K562 (cell line): ENCODE data around the gene FBN3. TPM values are rescaled to one million over a fixed set of nuclear protein-coding genes. Genes with fewer than 3 reads are reported as not detected.

Experiments
- ATAC-seq: fragments of 200-7000 bp; cut with Tn5 transposase; 3 replicates; pipeline ENCODE4 v1.9.1; 2020; ENCODE audit warnings: moderate library complexity
- BruUV-seq: library from RNA; stranded (reverse); fragments of 400-500 nt; replicated peaks from 2 replicates; lab custom pipeline; 2021; lab: Mats Ljungman, UMichigan
- CTCF ChIA-PET: fragments of 300-600 bp; formaldehyde crosslinking; extraction: SDS; loops from one replicate; lab custom pipeline; 2021; ENCODE audit warnings: low intra/inter-chr PET ratio; lab: Yijun Ruan, JAX
- POLR2A ChIA-PET: fragments of 300-600, 350-650 bp; sonication (Branson Sonifier 250); formaldehyde crosslinking; extraction: SDS; loops from one replicate; lab custom pipeline; 2021; ENCODE audit warnings: antibody characterized with exemption, inconsistent platforms; lab: Yijun Ruan, JAX
- DNase-seq, 4 experiments: peaks; one replicate each; pipeline versions ENCODE4 v3.0.0 to v3.0.0-alpha.2; 2011 to 2018; ENCODE audit warnings: low spot score in 3 of 4, mixed read lengths in 3 of 4; ENCODE audit errors: extremely low read depth in 1 of 4
- FAIRE-seq: peaks from 2 replicates; lab custom pipeline; 2011; peaks lifted over from hg19 to GRCh38; lab: Jason Lieb, UNC
- H2AFZ ChIP-seq: 2 replicates; pipeline ENCODE4 v1.6.0; 2011; ENCODE audit warnings: low read depth, low read length, control low read depth, inconsistent platforms
- H3K27ac ChIP-seq: fragments of 200-600 bp; 3 replicates; pipeline ENCODE4 v1.8.0; 2011; ENCODE audit warnings: low read depth, mild to moderate bottlenecking, control low read depth, inconsistent platforms, low read length, moderate library complexity, mixed read lengths; ENCODE audit errors: extremely low read depth
- H3K27me3 ChIP-seq, 2 experiments: fragments of 300-600 bp in 1 of 2; 2 replicates in 1 of 2; 3 replicates in 1 of 2; pipeline versions ENCODE4 v1.6.0 to v1.8.0; 2011; ENCODE audit warnings: inconsistent platforms in 2 of 2, low read length in 2 of 2, mild to moderate bottlenecking in 1 of 2, mixed read lengths in 1 of 2, moderate library complexity in 1 of 2; ENCODE audit not compliant: control insufficient read depth in 2 of 2, insufficient read depth in 2 of 2
- H3K36me3 ChIP-seq: fragments of 300-600 bp; 3 replicates; pipeline ENCODE4 v1.8.0; 2011; ENCODE audit warnings: mild to moderate bottlenecking, low read length, inconsistent platforms; ENCODE audit not compliant: control insufficient read depth, insufficient read depth
- H3K4me1 ChIP-seq, 2 experiments: fragments of 200-600 bp in 1 of 2; replicated peaks in 1 of 2; 2 replicates in 1 of 2; 3 replicates in 1 of 2; pipeline versions ENCODE4 v1.5.1 to v1.8.0; 2011; ENCODE audit warnings: inconsistent platforms in 2 of 2, low read length in 2 of 2, mild to moderate bottlenecking in 1 of 2, mixed read lengths in 1 of 2, moderate library complexity in 1 of 2; ENCODE audit not compliant: control insufficient read depth in 2 of 2, insufficient read depth in 2 of 2
- H3K4me2 ChIP-seq: 2 replicates; pipeline ENCODE4 v1.6.1; 2011; ENCODE audit warnings: low read length, control low read depth, inconsistent platforms, mixed read lengths; ENCODE audit not compliant: insufficient read depth
- H3K4me3 ChIP-seq: fragments of 200-600 bp; sonication (generic), shearing (Covaris generic); 2 replicates; pipeline ENCODE4 v1.5.1; 2016; ENCODE audit warnings: control low read depth, inconsistent platforms
- H3K79me2 ChIP-seq: fragments of 200-600 bp; 3 replicates; pipeline ENCODE4 v1.8.0; 2011; ENCODE audit warnings: low read length, inconsistent platforms; ENCODE audit not compliant: control insufficient read depth, insufficient read depth
- H3K9ac ChIP-seq, 2 experiments: 2 replicates each; pipeline versions ENCODE4 v1.6.0 to v1.6.1; 2011; ENCODE audit warnings: low read depth in 2 of 2, low read length in 2 of 2, control low read depth in 1 of 2, inconsistent platforms in 1 of 2, mild to moderate bottlenecking in 1 of 2, mixed read lengths in 1 of 2; ENCODE audit not compliant: insufficient read depth in 1 of 2
- H3K9me1 ChIP-seq: one replicate; pipeline ENCODE4 v1.6.0; 2011; ENCODE audit warnings: inconsistent platforms, mild to moderate bottlenecking, low read length, moderate library complexity; ENCODE audit not compliant: control insufficient read depth, insufficient read depth
- H3K9me3 ChIP-seq: replicated peaks from 2 replicates; pipeline ENCODE4 v1.5.1; 2011; ENCODE audit warnings: low read depth, low read length, inconsistent platforms; ENCODE audit not compliant: control insufficient read depth, insufficient read depth
- H4K20me1 ChIP-seq: replicated peaks from 2 replicates; pipeline ENCODE4 v1.6.1; 2011; ENCODE audit warnings: low read length, inconsistent platforms, mixed read lengths; ENCODE audit not compliant: control insufficient read depth, insufficient read depth
- CBFA2T3 ChIP-seq: fragments of 450-650 bp; IDR thresholded peaks from 2 replicates; pipeline ENCODE4 v1.6.1; 2017
- CBX1 ChIP-seq: sonication (generic); IDR thresholded peaks from 2 replicates; pipeline ENCODE4 v1.6.1; 2016; ENCODE audit warnings: antibody characterized with exemption, low read depth, mild to moderate bottlenecking
- CTBP1 ChIP-seq: fragments of 450-650 bp; IDR thresholded peaks from 2 replicates; pipeline ENCODE4 v1.6.1; 2016; ENCODE audit warnings: borderline replicate concordance
- ETV5 ChIP-seq: sonication (generic); formaldehyde crosslinking; IDR thresholded peaks from 2 replicates; pipeline ENCODE4 v1.4.0; 2020; ENCODE audit warnings: low read depth, mild to moderate bottlenecking, missing genetic modification reagents
- HSF4 ChIP-seq: fragments of 250-450 bp; sonication (Bioruptor Pico); IDR thresholded peaks from 2 replicates; pipeline ENCODE4 v2.1.2; 2022; ENCODE audit warnings: mild to moderate bottlenecking, moderate library complexity, borderline replicate concordance
- JUND ChIP-seq, 2 experiments: IDR thresholded peaks; 2 replicates in 1 of 2; 3 replicates in 1 of 2; pipeline ENCODE4 v1.6.1; 2011; ENCODE audit warnings: borderline replicate concordance in 2 of 2, low read depth in 2 of 2, low read length in 2 of 2, improper control_type of control experiment in 1 of 2, missing biosample characterization in 1 of 2, missing genetic modification characterization in 1 of 2, missing genetic modification reagents in 1 of 2
- NFXL1 ChIP-seq: fragments of 450-650 bp; formaldehyde crosslinking; IDR thresholded peaks from 2 replicates; pipeline ENCODE4 v1.4.0; 2021; ENCODE audit warnings: mild to moderate bottlenecking
- NR2C1 ChIP-seq, 2 experiments: fragments of 450-650 bp; IDR thresholded peaks; 2 replicates each; pipeline ENCODE4 v1.6.1; 2017; ENCODE audit warnings: mild to moderate bottlenecking in 2 of 2, antibody characterized with exemption in 1 of 2, inconsistent platforms in 1 of 2, missing compliant biosample characterization in 1 of 2, missing genetic modification characterization in 1 of 2
- PHB2 ChIP-seq: fragments of 450-650 bp; IDR thresholded peaks from 2 replicates; pipeline ENCODE4 v1.6.1; 2017; ENCODE audit warnings: low read depth
- SAP30 ChIP-seq: fragments of 200-600 bp; sonication (generic); IDR thresholded peaks from 2 replicates; pipeline ENCODE4 v1.6.1; 2012; ENCODE audit warnings: borderline replicate concordance, low read depth, mild to moderate bottlenecking, moderate library complexity, low read length, control low read depth, inconsistent platforms; ENCODE audit not compliant: insufficient read depth, poor library complexity, severe bottlenecking
- TAF9B ChIP-seq: fragments of 450-650 bp; IDR thresholded peaks from 2 replicates; pipeline ENCODE4 v1.6.1; 2018; ENCODE audit warnings: mild to moderate bottlenecking; ENCODE audit not compliant: partially characterized antibody
- ZNF780A ChIP-seq: fragments of 250-450 bp; sonication (Bioruptor Pico); IDR thresholded peaks from 2 replicates; pipeline ENCODE4 v1.5.0; 2021; ENCODE audit warnings: mild to moderate bottlenecking
- WGBS: fragments of 100-300 bp; shearing (Covaris generic); methylation state at CpG from one replicate; pipeline ENCODE4 v1.1.6; 2016; ENCODE audit warnings: low coverage, mixed read lengths; ENCODE audit not compliant: insufficient coverage; ENCODE audit errors: missing lambda C conversion rate; 5-methylcytosine and 5-hydroxymethylcytosine counted together
- in situ Hi-C: fragments of 300-500 bp; cut with MboI; formaldehyde crosslinking; loops from 4 replicates; pipeline ENCODE4 v1.15.0; 2018; ENCODE audit warnings: inconsistent platforms, mixed read lengths
- intact Hi-C: fragments of 100-400 bp; cut with micrococcal nuclease; formaldehyde crosslinking; loops from 2 replicates; pipeline ENCODE4 v1.14.2; 2022
- polyA plus RNA-seq, 8 experiments: library from polyadenylated mRNA; depleted of rRNA in 4 of 8; stranded (reverse) in 5 of 8; unstranded in 3 of 8; fragments of >200 nt; fragmentation: Nextera tagmentation in 2 of 8; fragmentation: Illumina TruSeq in 1 of 8; extraction: Ambion mirVana in 2 of 8; extraction: Trizol in 1 of 8; gene quantifications; 2 replicates each; pipeline versions ENCODE4 v1.2.1 to v1.2.3, GENCODE V29; 2011 to 2014; ENCODE audit warnings: inconsistent platforms in 1 of 8, missing spikeins in 1 of 8
- total RNA-seq, 7 experiments: library from RNA; depleted of rRNA in 6 of 7; stranded (reverse); fragments of >200 nt in 6 of 7; fragmentation: Illumina TruSeq in 2 of 7; extraction: Trizol in 2 of 7; gene quantifications; 2 replicates each; pipeline versions ENCODE4 v1.2.1 to v1.2.3, GENCODE V29; 2011 to 2021; ENCODE audit warnings: low replicate concordance in 1 of 7
- TF ChIP-seq, protein P1 (sequence below): fragments of 250-450 bp; sonication (Bioruptor Pico); IDR thresholded peaks from 2 replicates; pipeline ENCODE4 v1.5.0; 2021; ENCODE audit warnings: mild to moderate bottlenecking, moderate library complexity
- TF ChIP-seq, protein P2 (sequence below): sonication (generic); formaldehyde crosslinking; IDR thresholded peaks from 2 replicates; pipeline ENCODE4 v1.8.1; 2023; ENCODE audit warnings: mild to moderate bottlenecking, missing genetic modification reagents

FBN3 gene
- total and polyA plus RNA-seq, 9 of the 15 experiments (the other 6 are each of a cell fraction or from before 2014, with no cell fraction given), result under 0.01 to 0.29 (median 0.01) TPM; not detected in 4

DNA sequence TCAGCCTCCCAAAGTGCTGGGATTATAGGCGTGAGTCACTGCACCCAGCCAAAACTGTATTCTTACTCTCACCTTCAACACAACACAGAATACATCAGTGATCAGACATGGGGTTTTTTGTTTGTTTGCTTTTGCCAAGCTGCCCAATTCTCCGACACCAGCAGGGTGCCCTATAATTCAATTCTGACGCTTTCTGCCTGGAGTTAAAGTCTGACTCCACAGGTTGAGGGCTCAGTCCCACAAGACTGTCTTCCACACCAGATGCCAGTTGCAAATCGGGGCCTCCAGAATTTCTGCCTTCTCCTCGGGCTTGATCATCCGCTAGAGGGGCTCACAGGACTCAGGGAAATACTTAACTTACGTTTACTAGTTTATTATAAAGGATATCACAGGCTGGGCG, 22.1 kb downstream of the FBN3 start:
- H3K79me2 ChIP-seq, result no peaks in the 10 kb centered on the region
- TF ChIP-seq HSF4 (CRISPR knock-in tag), result no peak
- TF ChIP-seq PHB2, result no peak
- TF ChIP-seq, protein P1, sequence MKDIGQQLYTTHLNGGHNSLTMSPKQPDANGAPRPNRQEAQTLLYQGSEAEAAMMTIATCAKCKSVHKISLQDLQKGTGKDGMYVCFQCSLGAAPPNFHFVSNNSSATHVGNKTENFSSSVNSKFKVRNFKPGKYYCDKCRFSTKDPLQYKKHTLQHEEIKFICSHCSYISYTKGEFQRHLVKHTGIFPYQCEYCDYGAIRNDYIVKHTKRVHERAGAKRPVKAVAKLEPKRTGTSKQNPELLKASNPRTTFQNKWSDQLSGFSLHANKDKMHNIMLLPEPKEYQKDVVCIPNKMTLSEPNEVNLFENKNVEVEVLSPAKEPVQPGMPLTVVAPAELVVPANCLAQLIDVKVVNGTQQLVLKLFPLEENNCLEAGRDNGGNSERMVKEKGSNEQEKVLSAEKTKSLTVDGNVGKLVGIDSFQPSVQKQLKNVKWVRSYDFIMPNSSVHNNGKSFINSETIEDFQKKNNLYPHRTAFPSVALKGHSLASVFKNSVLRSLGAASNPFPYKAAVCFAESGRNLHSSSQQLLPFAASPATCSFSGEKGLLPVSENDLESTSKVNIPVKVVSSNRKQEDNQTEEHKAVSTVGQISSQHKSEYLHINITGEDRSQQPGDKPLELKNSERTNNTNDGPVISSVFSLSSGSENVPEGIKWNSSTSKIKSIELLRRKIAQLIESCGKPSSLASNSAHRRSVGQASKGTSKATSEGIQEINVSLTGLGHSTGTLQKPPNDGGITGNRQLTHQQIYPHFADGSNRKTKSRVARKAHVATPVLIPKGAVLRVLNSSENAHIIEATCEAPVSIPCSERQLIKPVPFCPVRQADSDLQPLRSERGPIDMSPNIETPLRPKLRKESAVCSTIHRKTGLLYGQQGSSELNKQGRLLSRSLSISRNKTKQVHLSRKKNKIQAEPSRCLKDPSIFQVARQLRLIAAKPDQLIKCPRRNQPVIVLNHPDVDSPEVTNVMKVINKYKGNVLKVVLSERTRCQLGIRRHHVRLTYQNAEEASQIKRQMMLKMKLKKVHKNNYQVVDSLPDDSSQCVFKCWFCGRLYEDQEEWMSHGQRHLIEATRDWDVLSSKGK (CRISPR knock-in tag), result no peak
- no peak for TF ChIP-seq SAP30
- TF ChIP-seq CBX1, result no peak
- TF ChIP-seq, protein P2, sequence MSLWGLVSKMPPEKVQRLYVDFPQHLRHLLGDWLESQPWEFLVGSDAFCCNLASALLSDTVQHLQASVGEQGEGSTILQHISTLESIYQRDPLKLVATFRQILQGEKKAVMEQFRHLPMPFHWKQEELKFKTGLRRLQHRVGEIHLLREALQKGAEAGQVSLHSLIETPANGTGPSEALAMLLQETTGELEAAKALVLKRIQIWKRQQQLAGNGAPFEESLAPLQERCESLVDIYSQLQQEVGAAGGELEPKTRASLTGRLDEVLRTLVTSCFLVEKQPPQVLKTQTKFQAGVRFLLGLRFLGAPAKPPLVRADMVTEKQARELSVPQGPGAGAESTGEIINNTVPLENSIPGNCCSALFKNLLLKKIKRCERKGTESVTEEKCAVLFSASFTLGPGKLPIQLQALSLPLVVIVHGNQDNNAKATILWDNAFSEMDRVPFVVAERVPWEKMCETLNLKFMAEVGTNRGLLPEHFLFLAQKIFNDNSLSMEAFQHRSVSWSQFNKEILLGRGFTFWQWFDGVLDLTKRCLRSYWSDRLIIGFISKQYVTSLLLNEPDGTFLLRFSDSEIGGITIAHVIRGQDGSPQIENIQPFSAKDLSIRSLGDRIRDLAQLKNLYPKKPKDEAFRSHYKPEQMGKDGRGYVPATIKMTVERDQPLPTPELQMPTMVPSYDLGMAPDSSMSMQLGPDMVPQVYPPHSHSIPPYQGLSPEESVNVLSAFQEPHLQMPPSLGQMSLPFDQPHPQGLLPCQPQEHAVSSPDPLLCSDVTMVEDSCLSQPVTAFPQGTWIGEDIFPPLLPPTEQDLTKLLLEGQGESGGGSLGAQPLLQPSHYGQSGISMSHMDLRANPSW (CRISPR knock-in tag), result no peak
- no peak for TF ChIP-seq JUND (IDR thresholded peaks at IDR 0.05; ENCODE audit: borderline replicate concordance, low read depth, low read length)
- TF ChIP-seq JUND (tag; IDR thresholded peaks at IDR 0.05; ENCODE audit: borderline replicate concordance, low read depth, low read length), result no peak
- no peak for TF ChIP-seq ETV5 (CRISPR knock-in tag)
- TF ChIP-seq NFXL1 (CRISPR knock-in tag), result no peak
- no peak for TF ChIP-seq CBFA2T3
- no peak for TF ChIP-seq NR2C1 (IDR thresholded peaks at IDR 0.05)
- TF ChIP-seq NR2C1 (tag; IDR thresholded peaks at IDR 0.05), result no peak
- TF ChIP-seq ZNF780A (CRISPR knock-in tag), result no peak
- no peak for TF ChIP-seq CTBP1
- TF ChIP-seq TAF9B, result no peak
- no peak for FAIRE-seq
- WGBS, result 4% methylated on average over 8 of the region's 8 CpGs
- H3K9me1 ChIP-seq, result no peaks in the 10 kb centered on the region
- H2AFZ ChIP-seq, result no peak overlapping the region
- H3K4me2 ChIP-seq, result no peak overlapping the region
- H3K4me3 ChIP-seq, result no peak overlapping the region
- ATAC-seq, result no peak
- no peak overlapping the region for H3K27ac ChIP-seq
- no peak for DNase-seq
- H3K9ac ChIP-seq, result no peak overlapping the region
- in situ Hi-C loops (no loop called here), intact Hi-C loops (no loop called here)
- POLR2A ChIA-PET, result no interaction called here
- H3K27me3 ChIP-seq, result peaks cover 54 to 88% of the 10 kb centered on the region in 2 experiments
- H3K4me1 ChIP-seq, result peaks cover 0 to 16% of the 10 kb centered on the region in 2 experiments; a peak in 2 of 5 replicates
- peaks cover 7% of the 10 kb centered on the region for H4K20me1 ChIP-seq
- H3K9me3 ChIP-seq, result no peaks in the 10 kb centered on the region
- CTCF ChIA-PET, result interaction anchor here (0.5 kb wide), 1 partner anchor 455 kb away, joined by 6 read pairs; no protein-coding TSS in a partner anchor
- no TSS peak for BruUV-seq
- H3K36me3 ChIP-seq, result no peaks in the 10 kb centered on the region
